Ascending aorta (tissue), 2 donors: ENCODE data around the gene OSTN. TPM values are rescaled to one million over a fixed set of nuclear protein-coding genes. Genes with fewer than 3 reads are reported as not detected.
"Not testable (repeated sequence)": the region's sequence is repeated elsewhere in the genome, so short reads cannot be mapped to it uniquely, and the experiment has no call there.

Source experiments
- DNase-seq, 2 donors: peaks; one replicate each; pipeline ENCODE4 v3.0.0-alpha.2; 2019; ENCODE audit warnings: low spot score in 2 of 2
- H3K27ac ChIP-seq, 2 donors: fragments of 200-600 bp; sonication (generic); one replicate each; pipeline ENCODE4 v1.5.1; 2016 to 2017; ENCODE audit warnings: mild to moderate bottlenecking in 1 of 2
- H3K27me3 ChIP-seq: fragments of 200-600 bp; sonication (generic); one replicate; pipeline ENCODE4 v1.5.1; 2017
- H3K36me3 ChIP-seq, 2 donors: fragments of 200-600 bp; sonication (generic); one replicate each; pipeline ENCODE4 v1.5.1; 2016
- H3K4me1 ChIP-seq, 2 donors: fragments of 200-600 bp; sonication (generic); one replicate each; pipeline ENCODE4 v1.5.1; 2016 to 2017; ENCODE audit warnings: mild to moderate bottlenecking in 1 of 2
- H3K4me3 ChIP-seq, 2 donors: fragments of 200-600 bp; sonication (generic); one replicate each; pipeline ENCODE4 v1.5.1; 2016 to 2017; ENCODE audit warnings: mild to moderate bottlenecking in 1 of 2
- H3K9me3 ChIP-seq, 2 donors: fragments of 200-600 bp; sonication (generic); one replicate each; pipeline ENCODE4 v1.5.1; 2016
- intact Hi-C: fragments of 100-400 bp; cut with DNase I; formaldehyde crosslinking; loops from one replicate; pipeline ENCODE4 v1.15.1; 2023
- total RNA-seq: library from RNA; depleted of rRNA; stranded (reverse); fragments of >200 nt; gene quantifications from one replicate; pipeline ENCODE4 v1.1.0, GENCODE V29; 2016
- TF ChIP-seq, protein P1 (sequence below), 3 experiments: fragments of 200-600 bp in 2 of 3; fragments of 450-650 bp in 1 of 3; sonication (generic) in 2 of 3; IDR thresholded peaks; one replicate each; pipeline ENCODE4 v1.5.1; 2016 to 2019; ENCODE audit warnings: antibody characterized with exemption in 3 of 3, mild to moderate bottlenecking in 1 of 3, moderate library complexity in 1 of 3

Gene OSTN
- total RNA-seq, 1 donor from 2014 or later, result not detected

DNA sequence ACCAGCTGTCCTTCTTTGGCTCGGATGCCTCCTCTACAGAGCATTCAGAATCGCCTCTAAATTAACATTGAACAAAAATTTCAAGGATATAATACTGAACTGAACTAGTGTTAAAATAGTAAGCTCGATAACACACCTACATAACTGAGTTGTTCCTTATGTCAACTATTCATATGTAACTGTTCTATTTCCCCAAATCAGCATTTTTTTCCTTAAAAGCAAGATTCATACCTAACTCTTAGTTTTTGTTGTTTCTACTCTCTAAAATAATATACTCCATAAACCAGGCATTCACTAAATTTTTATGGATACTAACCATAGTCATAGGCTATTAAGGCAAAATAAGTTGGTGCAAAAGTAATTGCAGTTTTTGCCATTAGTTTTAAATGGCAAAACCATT, 32.7 kb upstream of the OSTN start:
- DNase-seq, result no peak
- TF ChIP-seq, protein P1, sequence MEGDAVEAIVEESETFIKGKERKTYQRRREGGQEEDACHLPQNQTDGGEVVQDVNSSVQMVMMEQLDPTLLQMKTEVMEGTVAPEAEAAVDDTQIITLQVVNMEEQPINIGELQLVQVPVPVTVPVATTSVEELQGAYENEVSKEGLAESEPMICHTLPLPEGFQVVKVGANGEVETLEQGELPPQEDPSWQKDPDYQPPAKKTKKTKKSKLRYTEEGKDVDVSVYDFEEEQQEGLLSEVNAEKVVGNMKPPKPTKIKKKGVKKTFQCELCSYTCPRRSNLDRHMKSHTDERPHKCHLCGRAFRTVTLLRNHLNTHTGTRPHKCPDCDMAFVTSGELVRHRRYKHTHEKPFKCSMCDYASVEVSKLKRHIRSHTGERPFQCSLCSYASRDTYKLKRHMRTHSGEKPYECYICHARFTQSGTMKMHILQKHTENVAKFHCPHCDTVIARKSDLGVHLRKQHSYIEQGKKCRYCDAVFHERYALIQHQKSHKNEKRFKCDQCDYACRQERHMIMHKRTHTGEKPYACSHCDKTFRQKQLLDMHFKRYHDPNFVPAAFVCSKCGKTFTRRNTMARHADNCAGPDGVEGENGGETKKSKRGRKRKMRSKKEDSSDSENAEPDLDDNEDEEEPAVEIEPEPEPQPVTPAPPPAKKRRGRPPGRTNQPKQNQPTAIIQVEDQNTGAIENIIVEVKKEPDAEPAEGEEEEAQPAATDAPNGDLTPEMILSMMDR (IDR thresholded peaks at IDR 0.05), result no peak
- no peak overlapping the region for H3K4me3 ChIP-seq
- H3K4me1 ChIP-seq, result no peaks in the 10 kb centered on the region
- H3K9me3 ChIP-seq, result no peaks in the 10 kb centered on the region
- no peaks in the 10 kb centered on the region for H3K36me3 ChIP-seq
- no peak overlapping the region for H3K27ac ChIP-seq
- intact Hi-C loops, result no loop called here
- no peaks in the 10 kb centered on the region for H3K27me3 ChIP-seq

- intact Hi-C loops, result no loop called here
- no peak overlapping the region for H3K4me3 ChIP-seq
- DNase-seq, result no peak
Measured at GRCh38 chr3:191169566-191169965, 29.5 kb upstream of the OSTN start.

DNA sequence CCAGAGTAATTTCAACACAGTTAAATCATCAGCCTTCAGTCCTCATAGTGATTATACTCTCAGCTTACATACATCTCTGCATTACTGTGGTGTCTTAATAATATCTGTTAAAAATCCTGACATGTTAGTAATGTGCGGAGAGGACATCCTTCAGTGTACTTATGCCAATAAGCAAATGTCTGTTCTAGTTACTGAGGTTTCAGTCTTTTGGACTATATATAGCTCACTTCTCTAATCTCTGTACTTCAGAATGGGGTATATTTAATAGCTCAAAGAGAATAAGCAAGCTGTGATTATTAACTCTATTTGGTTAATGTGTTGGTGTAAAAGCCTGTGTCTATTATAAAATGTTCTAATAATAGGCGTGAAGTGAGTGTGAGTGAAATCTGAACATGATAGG, 28.9 kb upstream of the OSTN start:
- H3K27me3 ChIP-seq, result no peaks in the 10 kb centered on the region
- no peaks in the 10 kb centered on the region for H3K9me3 ChIP-seq
- no peak for DNase-seq
- H3K27ac ChIP-seq, result no peak overlapping the region
- intact Hi-C loops, result no loop called here
- no peaks in the 10 kb centered on the region for H3K4me1 ChIP-seq
- no peak overlapping the region for H3K4me3 ChIP-seq
- TF ChIP-seq, protein P1 (IDR thresholded peaks at IDR 0.05), result no peak
- no peaks in the 10 kb centered on the region for H3K36me3 ChIP-seq

More at GRCh38 chr3:191169566-191169965, 29.5 kb upstream of the OSTN start:
- H3K9me3 ChIP-seq, result no peaks in the 10 kb centered on the region
- no peaks in the 10 kb centered on the region for H3K36me3 ChIP-seq
- no peaks in the 10 kb centered on the region for H3K4me1 ChIP-seq
- no peaks in the 10 kb centered on the region for H3K27me3 ChIP-seq
- TF ChIP-seq, protein P1 (IDR thresholded peaks at IDR 0.05), result no peak
- H3K27ac ChIP-seq, result no peak overlapping the region

GRCh38 chr3:191175102-191175501, 23.9 kb upstream of the OSTN start:
- intact Hi-C loops, result no loop called here

DNA sequence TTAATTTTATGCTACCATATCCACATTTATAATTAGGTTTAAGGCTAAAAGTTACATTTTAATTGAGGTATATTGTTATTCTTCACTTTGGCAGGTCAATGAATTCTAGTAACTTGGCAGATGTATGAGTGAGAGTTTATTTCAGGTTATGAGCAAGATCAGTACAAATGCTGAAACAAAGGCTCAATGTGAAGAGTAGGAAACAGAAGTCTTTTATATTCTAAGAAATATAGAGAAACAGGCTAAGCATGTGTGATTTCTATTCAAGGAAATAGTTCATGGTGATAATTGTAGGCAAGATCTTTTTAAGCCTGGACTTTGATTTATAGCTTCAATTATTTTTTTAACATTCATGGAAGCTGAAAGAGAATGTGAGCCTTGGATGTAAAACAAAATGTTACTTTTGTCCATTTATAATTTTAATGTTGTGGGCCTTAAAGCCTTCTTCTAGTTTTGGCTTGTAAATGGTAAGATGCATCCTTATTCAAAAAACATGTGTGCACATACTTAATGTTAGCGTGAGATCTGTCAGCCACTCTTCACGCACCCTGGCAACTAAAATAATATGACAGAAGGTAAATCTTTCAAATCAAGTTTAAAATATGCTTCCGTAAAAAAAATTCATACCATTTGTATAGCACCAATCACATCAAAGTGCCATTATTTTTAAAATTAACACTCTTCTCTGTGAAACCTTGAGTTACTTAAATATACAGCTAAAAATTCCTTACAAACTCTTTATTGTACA, 22.8 kb upstream of the OSTN start:
- H3K36me3 ChIP-seq, result no peaks in the 10 kb centered on the region
- H3K9me3 ChIP-seq, result no peaks in the 10 kb centered on the region
- no peaks in the 10 kb centered on the region for H3K4me1 ChIP-seq
- no peak overlapping the region for H3K4me3 ChIP-seq
- DNase-seq, result no peak
- no peaks in the 10 kb centered on the region for H3K27me3 ChIP-seq
- intact Hi-C loops, result no loop called here
- TF ChIP-seq, protein P1 (IDR thresholded peaks at IDR 0.05), result no peak
- H3K27ac ChIP-seq, result no peak overlapping the region

More at GRCh38 chr3:191175102-191175501, 23.9 kb upstream of the OSTN start:
- no peak for DNase-seq
- H3K36me3 ChIP-seq, result no peaks in the 10 kb centered on the region
- no peak overlapping the region for H3K27ac ChIP-seq
- no peaks in the 10 kb centered on the region for H3K9me3 ChIP-seq
- no peaks in the 10 kb centered on the region for H3K4me1 ChIP-seq
- H3K4me3 ChIP-seq, result no peak overlapping the region
- no peaks in the 10 kb centered on the region for H3K27me3 ChIP-seq
- TF ChIP-seq, protein P1 (IDR thresholded peaks at IDR 0.05), result no peak

DNA sequence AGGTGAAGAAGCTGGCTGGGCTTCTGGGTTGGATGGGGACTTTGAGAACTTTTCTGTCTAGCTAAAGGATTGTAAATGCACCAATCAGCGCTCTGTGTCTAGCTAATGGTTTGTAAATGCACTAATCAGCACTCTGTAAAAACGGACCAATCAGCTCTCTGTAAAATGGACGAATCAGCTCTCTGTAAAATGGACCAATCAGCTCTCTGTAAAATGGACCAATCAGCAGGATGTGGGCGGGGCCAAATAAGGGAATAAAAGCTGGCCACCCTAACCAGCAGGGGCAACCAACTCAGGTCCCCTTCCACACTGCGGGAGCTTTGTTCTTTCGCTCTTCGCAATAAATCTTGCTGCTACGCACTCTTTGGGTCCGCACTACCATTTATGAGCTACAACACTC, 13.7 kb upstream of the OSTN start:
- H3K4me3 ChIP-seq, H3K36me3 ChIP-seq, H3K27me3 ChIP-seq, H3K4me1 ChIP-seq, intact Hi-C loops, H3K27ac ChIP-seq, DNase-seq, H3K9me3 ChIP-seq: not testable (repeated sequence)

DNA sequence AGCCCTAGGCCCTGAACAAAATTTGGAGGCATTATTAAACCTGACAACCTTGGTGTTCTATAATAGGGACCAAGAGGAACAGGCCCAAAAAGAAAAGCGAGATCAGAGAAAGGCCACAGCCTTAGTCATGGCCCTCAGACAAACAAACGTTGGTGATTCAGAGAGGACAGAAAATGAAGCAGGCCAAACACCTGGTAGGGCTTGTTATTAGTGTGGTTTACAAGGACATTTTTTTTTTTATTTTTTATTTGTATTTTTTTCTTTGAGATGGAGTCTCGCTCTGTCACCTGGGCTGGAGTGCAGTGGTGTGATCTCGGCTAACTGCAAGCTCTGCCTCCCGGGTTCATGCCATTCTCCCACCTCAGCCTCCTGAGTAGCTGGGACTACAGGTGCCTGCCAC, 10.8 kb upstream of the OSTN start:
- H3K27me3 ChIP-seq, H3K27ac ChIP-seq, H3K4me3 ChIP-seq, H3K36me3 ChIP-seq, H3K4me1 ChIP-seq, intact Hi-C loops, DNase-seq, H3K9me3 ChIP-seq: not testable (repeated sequence)

GRCh38 chr3:191192270-191192669, 6.8 kb upstream of the OSTN start:
- H3K9me3 ChIP-seq, H3K4me3 ChIP-seq, intact Hi-C loops, H3K36me3 ChIP-seq, H3K27me3 ChIP-seq, H3K4me1 ChIP-seq, DNase-seq, H3K27ac ChIP-seq: not testable (repeated sequence)
